MM.1S (cell line): Measurements from ENCODE around the gene KLHL25.

Experiments used
- DNase-seq: peaks from one replicate; pipeline ENCODE4 v3.0.0-alpha.2; 2015
- H2AFZ ChIP-seq: fragments of 300-600 bp; sonication (generic); 2 replicates; pipeline ENCODE4 v1.6.0; 2016; ENCODE audit warnings: antibody characterized with exemption, low read length
- H3F3A ChIP-seq: fragments of 300-600 bp; sonication (generic); 2 replicates; pipeline ENCODE4 v1.6.1; 2016; ENCODE audit warnings: mild to moderate bottlenecking, antibody characterized with exemption, low read length, moderate library complexity, mixed read lengths; ENCODE audit not compliant: insufficient read depth
- H3K27ac ChIP-seq: fragments of 300-600 bp; sonication (generic); 2 replicates; pipeline ENCODE4 v1.5.1; 2016; ENCODE audit warnings: mild to moderate bottlenecking, low read length
- H3K27me3 ChIP-seq: fragments of 300-600 bp; sonication (generic); replicated peaks from 2 replicates; pipeline ENCODE4 v1.6.0; 2016; ENCODE audit warnings: low read length; ENCODE audit not compliant: insufficient read depth
- H3K36me3 ChIP-seq: fragments of 300-600 bp; sonication (generic); replicated peaks from 2 replicates; pipeline ENCODE4 v1.6.1; 2016; ENCODE audit warnings: mild to moderate bottlenecking, low read length, mixed read lengths; ENCODE audit not compliant: insufficient read depth
- H3K4me1 ChIP-seq: fragments of 300-600 bp; sonication (generic); 2 replicates; pipeline ENCODE4 v1.6.1; 2016; ENCODE audit warnings: low read length, mixed read lengths
- H3K4me2 ChIP-seq: fragments of 300-600 bp; sonication (generic); 2 replicates; pipeline ENCODE4 v1.6.0; 2016; ENCODE audit warnings: low read depth, low read length
- H3K4me3 ChIP-seq: fragments of 300-600 bp; sonication (generic); 2 replicates; pipeline ENCODE4 v1.5.1; 2016; ENCODE audit warnings: low read length, mixed read lengths
- H3K79me2 ChIP-seq: fragments of 300-600 bp; sonication (generic); 2 replicates; pipeline ENCODE4 v1.6.1; 2016; ENCODE audit warnings: mixed run types, low read length, mixed read lengths
- H3K9ac ChIP-seq: fragments of 300-600 bp; sonication (generic); 2 replicates; pipeline ENCODE4 v1.6.1; 2016; ENCODE audit warnings: low read length, mixed read lengths
- H3K9me2 ChIP-seq: fragments of 300-600 bp; sonication (generic); replicated peaks from 2 replicates; pipeline ENCODE4 v1.6.1; 2016; ENCODE audit warnings: mild to moderate bottlenecking, low read length, mixed read lengths; ENCODE audit not compliant: insufficient read depth
- H3K9me3 ChIP-seq: fragments of 300-600 bp; sonication (generic); replicated peaks from 2 replicates; pipeline ENCODE4 v1.6.1; 2016; ENCODE audit warnings: mild to moderate bottlenecking, low read length, mixed read lengths; ENCODE audit not compliant: insufficient read depth
- H4K20me1 ChIP-seq: fragments of 300-600 bp; sonication (generic); 2 replicates; pipeline ENCODE4 v1.6.1; 2016; ENCODE audit warnings: mild to moderate bottlenecking, low read length, moderate library complexity, mixed read lengths; ENCODE audit not compliant: insufficient read depth
- EZH2 ChIP-seq: fragments of 300-600 bp; sonication (generic); optimal IDR thresholded peaks from 2 replicates; pipeline ENCODE3; 2017; ENCODE audit warnings: low read depth, mild to moderate bottlenecking, antibody characterized with exemption, low read length, mixed read lengths
- EZH2phosphoT487 ChIP-seq: fragments of 300-600 bp; sonication (generic); IDR thresholded peaks from 2 replicates; pipeline ENCODE4 v1.6.1; 2018; ENCODE audit warnings: antibody characterized with exemption, low read length
- TF ChIP-seq, protein P1 (sequence below): fragments of 300-600 bp; sonication (generic); IDR thresholded peaks from 2 replicates; pipeline ENCODE4 v1.5.1; 2016; ENCODE audit warnings: antibody characterized with exemption, low read length, mixed read lengths

KLHL25 gene

DNA sequence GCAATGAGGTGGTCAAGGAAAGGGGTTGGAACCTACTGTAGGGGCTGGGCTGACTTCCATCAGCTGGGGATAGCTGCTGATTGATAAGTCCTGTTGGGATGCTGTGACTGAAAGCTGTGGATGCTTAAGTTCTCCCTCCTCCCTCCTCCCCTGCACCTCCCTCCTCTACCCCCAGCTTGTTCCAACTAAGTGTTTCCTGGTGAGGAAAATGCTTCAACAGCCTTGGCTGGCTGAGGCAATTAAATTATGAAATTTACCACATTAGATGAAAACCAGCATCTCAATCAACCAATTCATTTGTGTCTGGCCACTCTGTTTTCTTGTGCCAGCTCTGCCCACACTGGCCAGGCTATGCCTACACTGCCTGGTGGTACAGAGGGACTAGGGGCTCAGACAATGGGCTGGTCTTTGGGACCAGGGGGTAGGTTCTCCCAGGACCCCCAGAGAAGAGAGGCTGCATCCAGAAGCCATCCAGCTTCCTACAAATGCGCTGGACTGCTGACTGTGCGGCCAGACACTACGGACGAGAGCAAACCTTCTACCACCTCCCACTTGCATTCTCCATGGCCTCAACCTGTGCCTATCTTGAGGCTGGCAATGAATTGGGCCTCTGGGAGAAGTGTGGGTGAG is 2.5 kb downstream of the KLHL25 start:
- no peaks in the 10 kb centered on the region for H3F3A ChIP-seq
- H3K27me3 ChIP-seq, result 0 out of 2 replicates have a peak, but pooled peaks cover 2% of the 10 kb centered on the region
- H2AFZ ChIP-seq, result no peak overlapping the region
- H3K36me3 ChIP-seq, result no peaks in the 10 kb centered on the region
- no peak for DNase-seq
- no peak overlapping the region for H3K4me2 ChIP-seq
- H3K27ac ChIP-seq, result no peak overlapping the region
- no peak overlapping the region for H3K9ac ChIP-seq
- 0 out of 2 replicates have a peak, but pooled peaks cover 4% of the 10 kb centered on the region for H3K4me1 ChIP-seq
- TF ChIP-seq EZH2phosphoT487 (no peak), EZH2 (no peak)
- TF ChIP-seq, protein P1, sequence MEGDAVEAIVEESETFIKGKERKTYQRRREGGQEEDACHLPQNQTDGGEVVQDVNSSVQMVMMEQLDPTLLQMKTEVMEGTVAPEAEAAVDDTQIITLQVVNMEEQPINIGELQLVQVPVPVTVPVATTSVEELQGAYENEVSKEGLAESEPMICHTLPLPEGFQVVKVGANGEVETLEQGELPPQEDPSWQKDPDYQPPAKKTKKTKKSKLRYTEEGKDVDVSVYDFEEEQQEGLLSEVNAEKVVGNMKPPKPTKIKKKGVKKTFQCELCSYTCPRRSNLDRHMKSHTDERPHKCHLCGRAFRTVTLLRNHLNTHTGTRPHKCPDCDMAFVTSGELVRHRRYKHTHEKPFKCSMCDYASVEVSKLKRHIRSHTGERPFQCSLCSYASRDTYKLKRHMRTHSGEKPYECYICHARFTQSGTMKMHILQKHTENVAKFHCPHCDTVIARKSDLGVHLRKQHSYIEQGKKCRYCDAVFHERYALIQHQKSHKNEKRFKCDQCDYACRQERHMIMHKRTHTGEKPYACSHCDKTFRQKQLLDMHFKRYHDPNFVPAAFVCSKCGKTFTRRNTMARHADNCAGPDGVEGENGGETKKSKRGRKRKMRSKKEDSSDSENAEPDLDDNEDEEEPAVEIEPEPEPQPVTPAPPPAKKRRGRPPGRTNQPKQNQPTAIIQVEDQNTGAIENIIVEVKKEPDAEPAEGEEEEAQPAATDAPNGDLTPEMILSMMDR, result no peak
- no peaks in the 10 kb centered on the region for H4K20me1 ChIP-seq
- H3K9me2 ChIP-seq, result no peaks in the 10 kb centered on the region
- no peak overlapping the region for H3K4me3 ChIP-seq
- no peaks in the 10 kb centered on the region for H3K9me3 ChIP-seq
- peaks cover 13% of the 10 kb centered on the region; the same call in 1 of the 2 replicates for H3K79me2 ChIP-seq

DNA sequence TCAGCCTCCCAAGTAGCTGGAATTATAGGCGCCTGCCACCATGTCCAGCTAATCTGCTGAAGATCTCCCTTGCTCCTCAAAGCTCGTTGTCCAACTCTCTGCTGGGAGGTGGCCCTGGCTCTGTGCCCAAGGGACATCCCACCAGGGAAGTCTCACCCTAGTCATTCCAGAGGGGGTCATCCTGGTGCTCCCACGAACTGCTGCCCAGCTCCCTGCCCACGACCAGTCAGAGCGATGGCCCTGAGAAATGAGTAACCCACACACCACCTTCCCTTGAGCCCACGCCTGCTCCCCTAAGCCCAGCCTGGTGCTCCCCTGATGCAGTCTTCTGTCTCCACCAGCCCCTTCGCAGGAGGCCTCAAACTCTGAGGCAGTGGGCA is 5.2 kb downstream of the KLHL25 start:
- no peaks in the 10 kb centered on the region for H3K36me3 ChIP-seq
- no peaks in the 10 kb centered on the region for H3K9me3 ChIP-seq
- 0 out of 2 replicates have a peak, but pooled peaks cover 5% of the 10 kb centered on the region for H3K4me1 ChIP-seq
- no peak for TF ChIP-seq EZH2
- H3F3A ChIP-seq, result no peaks in the 10 kb centered on the region
- no peak overlapping the region for H3K27ac ChIP-seq
- no peak overlapping the region for H3K4me3 ChIP-seq
- no peak overlapping the region for H3K4me2 ChIP-seq
- no peaks in the 10 kb centered on the region for H3K9me2 ChIP-seq
- no peaks in the 10 kb centered on the region for H3K27me3 ChIP-seq
- peaks cover 15% of the 10 kb centered on the region; the same call in 1 of the 2 replicates for H3K79me2 ChIP-seq
- no peak overlapping the region for H2AFZ ChIP-seq
- H4K20me1 ChIP-seq, result no peaks in the 10 kb centered on the region
- H3K9ac ChIP-seq, result no peak overlapping the region
- DNase-seq, result no peak

DNA sequence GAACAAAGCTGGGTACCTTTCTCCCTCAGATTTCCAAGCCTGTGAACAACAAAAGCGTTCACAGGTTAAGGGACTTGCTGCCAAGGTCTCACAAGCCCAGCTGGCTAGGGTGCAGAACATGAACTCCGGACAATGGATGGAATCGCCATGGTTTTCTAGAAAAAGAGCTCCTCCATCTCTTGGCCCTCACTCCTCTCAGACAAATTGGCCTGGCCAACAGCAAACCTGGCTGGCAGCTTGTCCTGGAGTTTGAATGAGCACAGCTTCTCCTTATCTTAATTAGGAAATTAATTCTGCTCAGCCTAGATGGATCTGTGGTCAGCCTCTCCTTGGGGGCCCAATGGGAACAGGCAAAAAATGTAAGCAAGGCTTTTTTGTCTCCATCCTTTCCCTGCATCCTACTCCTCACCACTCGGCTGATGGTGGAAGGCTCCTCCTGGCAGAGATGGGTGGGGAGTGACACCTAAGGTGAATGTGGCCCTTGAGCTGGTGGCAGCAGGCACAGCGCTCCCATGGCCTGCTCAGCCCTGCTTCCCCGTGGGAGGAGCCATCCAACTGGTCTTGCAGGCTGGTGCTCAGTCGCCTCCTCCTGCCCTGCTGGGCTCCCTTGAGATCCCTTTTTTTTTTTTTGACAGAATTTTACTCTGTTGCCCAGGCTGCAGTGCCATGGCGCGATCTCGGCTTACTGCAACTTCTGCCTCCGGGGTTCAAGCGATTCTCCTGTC is 5.8 kb downstream of the KLHL25 start:
- H3F3A ChIP-seq, result no peaks in the 10 kb centered on the region
- no peaks in the 10 kb centered on the region for H3K27me3 ChIP-seq
- no peak overlapping the region for H3K4me2 ChIP-seq
- no peaks in the 10 kb centered on the region for H3K9me3 ChIP-seq
- peaks cover 14% of the 10 kb centered on the region for H3K79me2 ChIP-seq
- H2AFZ ChIP-seq, result no peak overlapping the region
- H3K27ac ChIP-seq, result no peak overlapping the region
- 0 out of 2 replicates have a peak, but pooled peaks cover 5% of the 10 kb centered on the region for H3K4me1 ChIP-seq
- TF ChIP-seq EZH2phosphoT487 (no peak), EZH2 (no peak)
- TF ChIP-seq, protein P1, result no peak
- H3K9ac ChIP-seq, result no peak overlapping the region
- no peaks in the 10 kb centered on the region for H4K20me1 ChIP-seq
- no peak for DNase-seq
- H3K9me2 ChIP-seq, result no peaks in the 10 kb centered on the region
- no peak overlapping the region for H3K4me3 ChIP-seq
- no peaks in the 10 kb centered on the region for H3K36me3 ChIP-seq

DNA sequence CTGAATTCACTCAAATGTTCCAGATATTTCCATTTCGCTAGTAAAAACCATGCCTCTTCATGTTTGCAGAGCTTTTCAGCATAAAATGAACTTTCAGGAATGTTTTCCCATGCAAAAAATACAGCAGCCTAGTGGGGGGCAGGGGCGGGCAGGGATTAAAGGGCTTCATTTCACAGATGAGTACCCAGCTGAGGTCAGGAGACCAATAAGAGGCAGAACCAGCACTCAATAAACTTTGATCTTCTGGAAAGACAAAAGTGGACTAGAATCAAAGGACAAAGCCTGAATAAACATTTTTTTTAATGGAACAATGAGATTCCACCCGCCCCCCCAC is 8.0 kb downstream of the KLHL25 start:
- H3K4me1 ChIP-seq, result 0 out of 2 replicates have a peak, but pooled peaks cover 5% of the 10 kb centered on the region
- no peaks in the 10 kb centered on the region for H3F3A ChIP-seq
- H3K36me3 ChIP-seq, result no peaks in the 10 kb centered on the region
- H3K4me3 ChIP-seq, result no peak overlapping the region
- H4K20me1 ChIP-seq, result no peaks in the 10 kb centered on the region
- H3K9me3 ChIP-seq, result no peaks in the 10 kb centered on the region
- no peaks in the 10 kb centered on the region for H3K9me2 ChIP-seq
- no peaks in the 10 kb centered on the region for H3K27me3 ChIP-seq
- no peak for DNase-seq
- peaks cover 3% of the 10 kb centered on the region for H3K79me2 ChIP-seq
- H3K4me2 ChIP-seq, result no peak overlapping the region
- H3K9ac ChIP-seq, result no peak overlapping the region
- H3K27ac ChIP-seq, result no peak overlapping the region
- H2AFZ ChIP-seq, result no peak overlapping the region
- TF ChIP-seq, protein P1, result no peak
- no peak for TF ChIP-seq EZH2phosphoT487
- no peak for TF ChIP-seq EZH2
